ENCODE data around the gene NAA10.

Gene NAA10

GRCh38 chrX:153948002-153948466 is 13.2 kb upstream of the NAA10 start:
- DNase-seq (no peak), ATAC-seq (replicated peaks) (no peak)
- H3K27ac Mint-ChIP-seq, result peak overlapping the region; percentile 78
- H3K4me3 Mint-ChIP-seq, result no peak overlapping the region
- no peaks in the 10 kb centered on the region for H3K27me3 Mint-ChIP-seq
- H3K36me3 Mint-ChIP-seq, result peaks cover 24 to 52% of the 10 kb centered on the region in 2 donors
- peaks cover 6 to 27% of the 10 kb centered on the region in 2 donors for H3K4me1 Mint-ChIP-seq
- H3K9me3 Mint-ChIP-seq, result no peaks in the 10 kb centered on the region

GRCh38 chrX:153947009-153947769 is 12.4 kb upstream of the NAA10 start:
- peak; percentile 72 for DNase-seq
- H3K27me3 Mint-ChIP-seq, result no peaks in the 10 kb centered on the region
- peak; percentile 83 to 86 for ATAC-seq (replicated peaks)
- peaks cover 24 to 52% of the 10 kb centered on the region in 2 donors for H3K36me3 Mint-ChIP-seq
- peaks cover 6 to 31% of the 10 kb centered on the region in 2 donors for H3K4me1 Mint-ChIP-seq
- H3K4me3 Mint-ChIP-seq, result no peak overlapping the region
- no peaks in the 10 kb centered on the region for H3K9me3 Mint-ChIP-seq
- peak overlapping the region; percentile 75 for H3K27ac Mint-ChIP-seq

DNA sequence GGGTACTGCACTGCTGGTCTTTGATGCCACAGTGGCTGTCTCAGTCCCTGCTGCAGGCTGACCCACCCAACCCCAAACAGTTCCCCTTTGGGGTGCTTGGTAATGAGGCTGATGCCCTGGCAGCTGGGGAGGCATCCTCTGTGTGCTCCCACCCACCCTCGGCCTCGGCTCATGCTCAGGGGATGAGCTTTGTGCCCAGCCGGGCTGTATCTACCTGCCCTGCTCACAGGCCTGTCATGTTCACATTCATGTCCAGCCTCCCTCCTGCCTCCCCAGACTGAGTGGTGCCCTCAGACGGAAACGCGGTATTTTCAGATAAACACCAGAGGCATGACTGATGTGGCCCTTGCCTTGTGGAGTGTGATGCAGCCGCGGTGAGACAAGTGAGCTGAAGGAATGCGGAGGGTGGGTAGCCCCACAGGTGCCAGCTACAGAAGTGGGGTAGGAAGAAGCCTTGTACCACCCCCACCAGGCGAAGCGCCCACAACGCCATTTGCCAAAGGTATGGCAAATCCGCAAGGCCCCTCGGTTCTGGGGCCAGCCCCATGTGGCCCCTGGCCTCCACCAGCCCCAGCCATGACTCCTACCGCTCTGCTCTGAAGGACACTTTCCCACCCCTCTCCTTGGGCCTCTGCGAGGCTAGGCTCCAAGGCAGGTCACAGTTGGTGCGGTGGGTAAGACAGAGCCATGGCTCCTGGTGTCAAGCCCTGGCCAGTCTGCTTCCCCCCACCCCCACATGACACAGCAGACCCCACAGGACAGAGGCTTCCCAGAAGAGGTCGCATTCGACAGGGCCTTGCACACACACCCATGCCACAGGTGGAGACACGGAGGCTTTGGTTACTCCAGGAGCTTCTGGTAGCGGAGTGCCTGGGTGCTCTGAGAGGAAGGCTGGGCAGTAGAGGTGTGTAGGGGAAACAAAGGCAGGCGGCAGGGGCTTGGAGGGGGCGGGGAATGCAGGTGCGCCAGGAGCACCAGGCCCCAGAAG is 11.4 kb upstream of the NAA10 start:
- H3K36me3 Mint-ChIP-seq, result peaks cover 24 to 49% of the 10 kb centered on the region in 2 donors
- ATAC-seq (replicated peaks) (no peak), DNase-seq (no peak)
- H3K9me3 Mint-ChIP-seq, result no peaks in the 10 kb centered on the region
- H3K4me3 Mint-ChIP-seq, result no peak overlapping the region
- peaks cover 8 to 34% of the 10 kb centered on the region in 2 donors for H3K4me1 Mint-ChIP-seq
- H3K27me3 Mint-ChIP-seq, result no peaks in the 10 kb centered on the region
- H3K27ac Mint-ChIP-seq, result peak overlapping the region; percentile 20

GRCh38 chrX:153944800-153945150 is 9.9 kb upstream of the NAA10 start:
- Mint-ChIP-seq H3K4me1 (peaks cover 11 to 42% of the 10 kb centered on the region in 2 donors), H3K4me3 (peak overlapping the region; percentile 95 to 98), H3K27me3 (no peaks in the 10 kb centered on the region), H3K36me3 (peaks cover 19 to 39% of the 10 kb centered on the region in 2 donors), H3K9me3 (no peaks in the 10 kb centered on the region), H3K27ac (peak overlapping the region; percentile 97)
- DNase-seq (no peak), ATAC-seq (replicated peaks) (peak; percentile 13 to 41)

GRCh38 chrX:153944140-153944799 is 9.4 kb upstream of the NAA10 start, which contains the start of gene RENBP:
Gene RENBP, minus strand, starts transcription at chrX:153944643. Its CDS starts 33 bp downstream, at chrX:153944610.
- peak within 1 kb of the TSS; percentile 95 to 98 for H3K4me3 Mint-ChIP-seq
- peak within 1 kb of the TSS; percentile 97 for H3K27ac Mint-ChIP-seq
- DNase-seq, result no peak
- ATAC-seq (replicated peaks), result peak; percentile 52 to 69
- H3K36me3 Mint-ChIP-seq, result peaks cover 17 to 35% of the 10 kb centered on the region in 2 donors
- H3K9me3 Mint-ChIP-seq, result no peaks in the 10 kb centered on the region
- H3K27me3 Mint-ChIP-seq, result no peaks in the 10 kb centered on the region
- H3K4me1 Mint-ChIP-seq, result peaks cover 15 to 46% of the 10 kb centered on the region in 2 donors

GRCh38 chrX:153941336-153942252 is 6.8 kb upstream of the NAA10 start:
- DNase-seq, result no peak
- H3K4me3 Mint-ChIP-seq, result peak overlapping the region; percentile 79 to 84
- peak overlapping the region; percentile 90 for H3K27ac Mint-ChIP-seq
- no peak for ATAC-seq (replicated peaks)
- peaks cover 16 to 25% of the 10 kb centered on the region in 2 donors for H3K36me3 Mint-ChIP-seq
- H3K9me3 Mint-ChIP-seq, result no peaks in the 10 kb centered on the region
- no peaks in the 10 kb centered on the region for H3K27me3 Mint-ChIP-seq
- H3K4me1 Mint-ChIP-seq, result peaks cover 18 to 42% of the 10 kb centered on the region in 2 donors

DNA sequence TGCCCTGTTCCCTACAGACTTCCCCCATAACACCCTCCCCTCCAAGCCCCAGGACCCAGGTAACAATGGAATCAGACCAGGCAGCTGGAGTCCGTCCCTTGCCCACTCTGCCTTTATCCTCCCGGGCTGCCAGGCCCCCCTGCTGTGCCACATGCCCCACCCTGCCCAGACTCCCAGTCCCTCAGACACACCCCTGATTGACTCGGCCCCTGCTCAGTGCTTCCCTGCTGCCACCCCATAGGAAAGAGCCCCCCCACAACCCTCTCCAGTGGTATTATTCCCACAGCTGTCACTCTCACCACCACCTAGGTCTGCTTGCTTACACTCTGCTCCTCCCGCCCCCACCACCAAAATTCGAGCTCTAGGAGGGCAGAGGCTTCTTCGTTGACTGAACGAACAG is 4.7 kb upstream of the NAA10 start:
- ATAC-seq (replicated peaks) (no peak), DNase-seq (no peak)
- no peak overlapping the region for H3K4me3 Mint-ChIP-seq
- no peaks in the 10 kb centered on the region for H3K9me3 Mint-ChIP-seq
- H3K27me3 Mint-ChIP-seq, result no peaks in the 10 kb centered on the region
- peaks cover 22 to 37% of the 10 kb centered on the region in 2 donors for H3K4me1 Mint-ChIP-seq
- peaks cover 17 to 22% of the 10 kb centered on the region in 2 donors for H3K36me3 Mint-ChIP-seq
- H3K27ac Mint-ChIP-seq, result peak overlapping the region; percentile 31

- Mint-ChIP-seq H3K9me3 (no peaks in the 10 kb centered on the region), H3K4me3 (no peak overlapping the region)
- DNase-seq, result no peak
These were observed 3.5 kb upstream of the NAA10 start for GRCh38 chrX:153938226-153938786.

GRCh38 chrX:153937056-153937455 is 2.2 kb upstream of the NAA10 start:
- no peak overlapping the region for H3K4me3 Mint-ChIP-seq
- H3K9me3 Mint-ChIP-seq, result no peaks in the 10 kb centered on the region
- ATAC-seq (replicated peaks) (no peak), DNase-seq (no peak)
- H3K4me1 Mint-ChIP-seq, result peaks cover 24 to 29% of the 10 kb centered on the region in 2 donors
- H3K27me3 Mint-ChIP-seq, result no peaks in the 10 kb centered on the region
- H3K36me3 Mint-ChIP-seq, result peaks cover 15 to 19% of the 10 kb centered on the region in 2 donors
- no peak overlapping the region for H3K27ac Mint-ChIP-seq

More at GRCh38 chrX:153938226-153938786, 3.5 kb upstream of the NAA10 start:
- H3K27ac Mint-ChIP-seq, result no peak overlapping the region
- ATAC-seq (replicated peaks), result no peak
- peaks cover 24 to 35% of the 10 kb centered on the region in 2 donors for H3K4me1 Mint-ChIP-seq
- H3K27me3 Mint-ChIP-seq, result no peaks in the 10 kb centered on the region
- H3K36me3 Mint-ChIP-seq, result peaks cover 15 to 20% of the 10 kb centered on the region in 2 donors

DNA sequence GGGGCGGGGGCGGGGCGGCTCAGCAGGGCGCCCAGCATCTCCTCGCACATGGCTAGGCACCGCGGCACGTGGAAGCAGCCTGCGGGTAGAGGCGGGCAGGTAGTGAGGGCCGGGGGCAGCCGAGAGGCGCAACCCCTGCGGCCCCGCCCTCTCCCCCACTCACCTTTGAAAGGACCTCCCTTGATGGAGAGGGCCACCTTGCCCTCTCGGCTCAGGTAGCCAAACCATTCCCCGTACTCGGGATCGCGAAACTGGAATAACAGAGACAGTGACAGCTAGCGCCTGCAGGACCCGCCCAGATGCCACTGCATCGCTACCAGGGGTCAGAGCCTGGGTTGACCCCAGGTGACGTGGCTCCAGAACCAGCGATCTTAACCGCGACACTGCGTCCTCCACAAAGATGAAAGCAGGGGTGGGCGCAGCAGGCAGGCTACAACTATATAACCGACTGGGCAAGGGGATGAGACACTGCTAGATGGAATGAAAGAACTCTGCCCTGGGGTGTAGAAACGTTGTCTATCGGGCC is 552 bp upstream of the NAA10 start:
- H3K4me1 Mint-ChIP-seq, result peaks cover 27 to 34% of the 10 kb centered on the region in 2 donors
- H3K4me3 Mint-ChIP-seq, result peak overlapping the region; percentile 56 to 72
- peak overlapping the region; percentile 79 for H3K27ac Mint-ChIP-seq
- DNase-seq, result no peak
- ATAC-seq (replicated peaks), result no peak
- H3K36me3 Mint-ChIP-seq, result peaks cover 17 to 27% of the 10 kb centered on the region in 2 donors
- no peaks in the 10 kb centered on the region for H3K9me3 Mint-ChIP-seq
- no peaks in the 10 kb centered on the region for H3K27me3 Mint-ChIP-seq

DNA sequence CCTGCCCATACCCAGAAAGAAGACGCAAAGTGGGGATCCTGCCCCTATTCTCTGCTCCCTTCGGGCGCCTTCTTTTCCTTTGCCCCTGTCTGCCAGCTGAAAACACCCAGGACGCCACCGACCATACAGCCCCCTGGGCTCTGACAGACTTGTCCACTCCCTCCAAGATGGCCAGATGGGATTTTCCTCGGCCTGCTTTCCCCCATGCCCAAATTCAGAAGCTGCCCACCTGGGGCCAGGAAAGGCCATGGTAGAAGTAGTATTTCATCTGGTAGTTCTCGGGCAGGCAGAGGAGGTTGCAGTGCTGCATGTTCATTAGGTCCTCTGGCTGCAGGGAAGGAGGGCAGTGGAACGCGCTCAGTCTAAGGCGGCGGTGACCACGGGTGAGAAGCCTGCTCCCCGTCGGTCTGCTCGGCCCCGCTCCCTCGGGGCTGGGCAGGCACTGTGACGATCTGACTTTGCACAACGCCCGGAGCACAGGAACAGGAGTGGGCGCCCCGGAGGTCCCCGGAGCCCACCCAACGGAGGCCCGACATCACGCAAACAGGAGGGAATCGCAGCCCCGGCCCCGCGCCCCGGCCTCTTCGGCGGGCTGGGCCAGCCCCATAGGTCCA is 582 bp downstream of the NAA10 start:
- Mint-ChIP-seq H3K36me3 (peaks cover 13 to 35% of the 10 kb centered on the region in 2 donors), H3K27ac (peak overlapping the region; percentile 94), H3K4me3 (peak overlapping the region; percentile 87 to 89), H3K9me3 (no peaks in the 10 kb centered on the region), H3K4me1 (peaks cover 29 to 31% of the 10 kb centered on the region in 2 donors), H3K27me3 (no peaks in the 10 kb centered on the region)
- ATAC-seq (replicated peaks) (peak; percentile 33 to 34), DNase-seq (no peak)

DNA sequence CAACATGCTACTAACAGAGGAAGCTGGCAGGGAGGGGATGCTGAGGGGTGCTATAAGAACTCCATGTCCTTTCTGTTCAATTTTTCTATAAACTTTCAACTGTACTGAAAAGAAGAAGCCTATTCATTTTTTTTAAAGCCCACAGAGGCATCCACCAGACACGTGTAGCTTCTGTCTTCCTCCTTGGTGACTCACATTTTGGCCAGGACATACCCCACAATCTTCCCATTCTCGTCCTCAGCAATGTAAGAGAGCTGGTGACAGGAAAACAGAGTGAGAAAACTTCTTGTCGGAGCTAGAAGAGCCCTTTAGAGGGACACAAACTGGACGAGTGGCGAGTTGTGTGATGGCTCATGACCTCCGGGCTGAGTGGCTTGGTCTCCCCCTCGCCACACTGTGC is 1.1 kb downstream of the NAA10 start:
- Mint-ChIP-seq H3K4me3 (peak overlapping the region; percentile 87 to 89), H3K36me3 (peaks cover 13 to 39% of the 10 kb centered on the region in 2 donors), H3K4me1 (peaks cover 32 to 35% of the 10 kb centered on the region in 2 donors), H3K9me3 (no peaks in the 10 kb centered on the region), H3K27me3 (no peaks in the 10 kb centered on the region), H3K27ac (peak overlapping the region; percentile 94)
- DNase-seq (no peak), ATAC-seq (replicated peaks) (no peak)
